Esophagus muscularis mucosa (tissue), 2 donors: Measurements from ENCODE around the gene ZDHHC20.

Source experiments
- POLR2A ChIP-seq: fragments of 450-650 bp; IDR thresholded peaks from one replicate; pipeline ENCODE4 v1.6.1; 2017; ENCODE audit warnings: antibody characterized with exemption, moderate library complexity, mild to moderate bottlenecking, low read depth
- POLR2AphosphoS5 ChIP-seq, 2 donors: sonication (generic); formaldehyde crosslinking; IDR thresholded peaks; one replicate each; pipeline ENCODE4 v1.6.1; 2017; ENCODE audit warnings: antibody characterized with exemption in 2 of 2

DNA sequence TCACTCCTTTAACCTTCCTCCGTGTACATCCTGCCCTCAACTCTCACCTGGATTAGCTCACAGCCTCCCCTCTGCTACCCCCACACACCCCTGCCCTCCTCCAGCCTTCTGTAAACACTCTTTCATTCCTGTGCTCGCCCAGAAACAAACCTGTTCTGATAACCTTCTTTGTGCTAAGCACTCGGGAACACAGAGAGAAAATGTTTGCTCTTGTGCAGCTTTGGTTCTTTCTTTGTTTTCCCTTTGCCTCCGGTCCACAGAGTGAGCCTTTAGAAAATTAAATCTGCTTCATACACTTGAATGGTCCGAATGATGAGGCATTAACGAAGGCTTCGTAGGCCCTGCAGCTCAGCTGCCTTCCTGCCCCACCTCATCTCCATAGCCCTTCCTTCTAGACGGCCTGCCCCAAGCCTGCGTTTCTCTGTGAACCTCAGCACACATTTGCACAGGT is 6.6 kb upstream of the ZDHHC20 start:
- TF ChIP-seq POLR2A = no peak
- TF ChIP-seq POLR2AphosphoS5 (IDR thresholded peaks at IDR 0.05) = no peak
